Raji (cell line): ENCODE data around the gene SUPV3L1.

ENCODE experiments used
- POLR2A ChIP-seq: IDR thresholded peaks from 2 replicates; pipeline ENCODE4 v1.6.1; 2011; ENCODE audit warnings: low read depth, low read length, control low read depth; ENCODE audit not compliant: insufficient read depth

Gene SUPV3L1

DNA sequence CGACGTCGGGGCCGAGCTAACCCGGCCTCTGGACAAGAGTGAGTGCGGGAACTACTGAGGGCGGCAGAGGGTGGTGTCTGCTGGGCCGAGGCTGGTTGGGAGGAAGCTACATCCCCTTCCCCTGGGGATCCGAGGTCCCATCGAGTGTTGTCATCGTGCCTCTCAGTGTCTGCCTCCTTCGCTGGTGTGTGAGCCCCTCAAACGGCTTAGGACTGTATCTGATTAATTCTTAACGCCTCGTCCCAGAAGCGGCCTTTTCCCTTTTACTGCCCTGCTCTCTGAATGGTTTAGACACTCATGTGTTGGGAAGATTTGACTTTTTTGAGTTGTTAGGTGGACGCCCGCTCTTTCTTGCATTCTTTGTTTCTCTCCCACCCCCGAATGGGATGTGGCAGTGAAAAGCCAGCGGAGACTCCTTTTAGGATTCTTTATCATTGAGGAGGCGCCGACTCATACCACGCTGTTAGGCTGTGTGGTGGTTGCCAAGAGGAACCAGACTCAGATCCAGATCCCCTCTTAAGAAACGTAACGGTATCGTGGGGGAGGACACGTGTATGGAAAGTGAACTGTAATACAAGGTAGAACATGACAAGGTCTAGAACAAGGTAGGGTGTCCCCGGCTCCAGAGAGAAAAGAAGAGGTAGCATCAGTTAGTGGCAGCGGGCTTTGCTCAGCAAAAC is 631 bp downstream of the SUPV3L1 start:
- TF ChIP-seq POLR2A, result no peak

DNA sequence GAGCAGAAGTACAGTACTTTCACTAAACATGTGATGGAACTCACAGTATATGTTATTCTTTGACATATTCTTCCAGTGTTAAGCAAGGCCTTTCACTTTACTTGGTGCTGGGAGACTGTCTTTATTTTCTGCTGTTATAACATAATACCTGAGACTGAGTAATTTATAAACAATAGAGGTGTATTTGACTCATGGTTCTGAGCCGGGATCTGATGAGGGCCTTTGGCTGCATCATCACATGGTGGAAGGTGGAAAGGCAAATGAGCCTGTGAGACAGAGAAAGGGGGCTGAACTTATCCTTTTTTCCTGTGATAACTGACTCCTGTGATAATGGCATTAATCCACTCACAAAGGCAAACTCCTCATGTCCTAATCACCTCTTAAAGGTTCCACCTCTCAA is 1.4 kb downstream of the SUPV3L1 start:
- no peak for TF ChIP-seq POLR2A

DNA sequence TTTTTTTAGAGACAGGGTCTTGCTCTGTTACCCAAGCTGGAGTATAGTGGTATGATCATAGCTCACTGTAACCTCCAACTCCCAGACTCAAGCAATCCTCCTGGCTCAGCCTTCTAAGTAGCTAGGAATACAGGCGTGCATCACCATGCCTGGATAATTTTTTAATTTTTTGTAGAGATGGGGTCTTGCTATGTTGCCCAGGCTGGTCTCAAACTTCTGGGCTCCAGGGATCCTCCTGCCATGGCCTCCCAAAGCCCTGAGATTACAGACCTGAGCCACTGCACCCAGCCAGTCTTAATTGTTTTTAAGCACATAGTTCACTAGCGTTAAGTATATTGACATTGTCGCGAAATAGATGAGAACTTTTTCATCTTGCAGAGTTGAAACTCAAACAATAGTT is 2.0 kb downstream of the SUPV3L1 start:
- no peak for TF ChIP-seq POLR2A

DNA sequence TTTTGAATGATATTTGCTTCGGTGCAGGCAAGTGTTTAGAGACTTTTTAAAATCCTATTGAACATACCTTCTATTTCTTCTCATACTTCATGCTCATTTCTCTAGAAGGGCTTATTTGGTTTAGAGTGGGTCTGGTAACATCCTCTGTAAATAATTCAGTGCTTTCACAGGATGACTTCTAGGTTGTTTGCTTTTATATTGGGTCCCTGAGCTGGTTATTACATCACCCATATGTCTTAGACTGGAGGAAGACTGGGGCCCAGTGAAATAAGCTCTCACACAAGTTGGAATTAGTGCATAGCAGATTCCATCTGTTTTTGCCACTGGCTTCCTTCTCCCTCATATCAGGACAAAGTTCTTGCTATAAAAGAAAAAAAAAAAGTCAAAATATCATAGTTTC is 6.5 kb downstream of the SUPV3L1 start:
- TF ChIP-seq POLR2A, result no peak

DNA sequence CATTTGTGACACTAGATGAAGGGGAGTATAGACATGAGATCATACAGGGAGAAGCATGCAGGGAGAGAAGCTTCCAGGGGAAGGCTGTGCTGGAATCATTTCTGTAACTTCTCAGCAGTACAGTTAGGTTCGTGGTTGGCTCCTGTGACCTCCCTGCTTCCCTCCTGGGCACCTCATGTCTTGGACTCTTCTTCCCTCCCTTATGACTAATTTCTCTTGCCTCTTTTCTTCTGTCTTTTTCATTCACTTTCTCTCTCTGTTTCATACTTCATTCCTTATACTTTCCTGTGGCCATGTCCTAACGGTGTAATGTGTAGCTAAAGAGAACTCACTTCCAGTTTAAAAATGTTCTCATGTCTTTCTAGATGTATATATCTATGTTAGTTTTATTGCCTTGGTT is 21.0 kb downstream of the SUPV3L1 start:
- no peak for TF ChIP-seq POLR2A

DNA sequence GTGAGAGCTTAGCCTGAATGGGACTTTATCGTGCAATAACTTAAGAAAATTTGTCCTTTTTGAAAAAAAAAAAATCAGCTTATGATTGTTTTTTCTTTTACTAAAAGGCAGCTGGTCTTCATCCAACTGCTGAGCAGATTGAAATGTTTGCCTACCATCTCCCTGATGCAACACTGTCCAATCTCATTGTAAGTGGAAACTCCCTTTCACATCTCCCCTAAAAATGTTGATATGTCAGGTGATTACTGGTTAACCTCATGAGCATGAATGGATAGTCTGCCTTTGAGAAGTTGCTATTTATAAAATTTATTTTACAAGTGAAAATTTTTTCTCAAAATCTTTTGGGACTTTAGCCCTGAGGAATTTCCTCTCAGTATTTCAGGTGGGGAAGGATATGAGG is 22.3 kb downstream of the SUPV3L1 start:
- no peak for TF ChIP-seq POLR2A

DNA sequence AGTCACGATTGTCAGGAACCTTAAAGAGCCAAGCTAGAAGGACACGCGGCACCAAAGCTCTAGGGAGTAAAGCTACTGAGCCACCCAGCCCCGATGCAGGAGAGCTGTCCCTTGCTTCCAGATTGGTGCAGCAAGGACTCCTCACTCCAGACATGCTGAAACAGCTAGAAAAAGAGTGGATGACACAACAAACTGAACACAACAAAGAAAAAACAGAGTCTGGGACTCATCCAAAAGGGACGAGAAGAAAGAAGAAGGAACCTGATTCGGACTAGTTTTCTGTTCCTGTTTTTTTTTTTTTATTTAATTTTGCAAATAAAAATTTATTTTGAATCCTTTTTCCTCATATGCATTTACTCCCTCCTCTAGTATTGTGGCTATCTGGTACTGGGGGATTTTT is 28.7 kb downstream of the SUPV3L1 start:
- TF ChIP-seq POLR2A, result no peak

DNA sequence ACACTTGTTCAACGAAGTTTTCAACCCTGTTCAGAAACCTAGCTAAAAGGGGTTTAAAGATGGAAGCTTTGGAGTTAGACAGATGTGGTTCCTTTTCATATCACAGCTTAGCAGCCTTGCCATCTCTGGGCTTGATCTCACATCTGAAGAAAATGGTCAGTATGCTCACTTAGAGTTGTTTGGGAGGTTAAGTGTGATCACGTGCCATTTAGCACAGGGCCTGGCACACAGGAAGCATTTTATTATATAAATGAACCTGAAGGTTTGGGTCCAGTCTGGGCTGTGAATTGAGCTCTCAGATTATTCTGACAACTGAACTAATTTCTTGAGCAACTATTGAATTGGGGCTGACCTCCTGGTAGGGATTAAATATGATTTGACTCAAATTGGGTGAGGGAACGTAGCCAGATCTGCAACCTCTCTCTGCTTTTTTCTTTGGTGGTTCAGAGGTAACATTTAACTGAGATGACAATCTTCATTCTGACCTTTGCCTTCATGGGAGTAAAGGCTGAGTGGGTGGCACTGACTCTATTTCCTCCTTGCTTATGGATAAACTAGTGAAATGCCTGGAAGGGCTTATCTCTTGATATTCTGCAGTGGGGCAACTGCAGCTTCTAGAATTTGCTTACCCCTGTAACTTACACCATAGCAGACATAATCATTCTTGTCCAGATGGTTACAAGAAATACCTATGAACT is 29.9 kb downstream of the SUPV3L1 start:
- TF ChIP-seq POLR2A, result no peak

DNA sequence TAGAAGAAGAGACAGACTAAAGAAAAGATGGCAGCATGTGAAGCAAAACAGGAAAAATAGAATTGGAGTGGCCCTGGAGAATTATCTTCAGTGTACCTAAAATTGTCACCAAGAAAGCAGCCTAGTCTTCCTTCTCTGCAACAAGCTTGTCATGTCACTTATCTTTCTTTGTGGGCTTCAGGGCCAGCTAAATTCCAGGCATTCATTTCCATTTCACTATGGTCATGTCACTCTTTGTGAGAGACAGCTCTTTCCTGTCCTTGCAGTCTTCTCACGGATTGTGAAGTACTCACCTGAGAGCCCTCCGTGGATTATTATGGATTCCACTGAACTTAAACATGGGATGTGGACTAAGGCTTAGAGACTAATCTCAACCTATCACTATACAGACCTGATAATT is 31.1 kb downstream of the SUPV3L1 start:
- TF ChIP-seq POLR2A, result no peak

DNA sequence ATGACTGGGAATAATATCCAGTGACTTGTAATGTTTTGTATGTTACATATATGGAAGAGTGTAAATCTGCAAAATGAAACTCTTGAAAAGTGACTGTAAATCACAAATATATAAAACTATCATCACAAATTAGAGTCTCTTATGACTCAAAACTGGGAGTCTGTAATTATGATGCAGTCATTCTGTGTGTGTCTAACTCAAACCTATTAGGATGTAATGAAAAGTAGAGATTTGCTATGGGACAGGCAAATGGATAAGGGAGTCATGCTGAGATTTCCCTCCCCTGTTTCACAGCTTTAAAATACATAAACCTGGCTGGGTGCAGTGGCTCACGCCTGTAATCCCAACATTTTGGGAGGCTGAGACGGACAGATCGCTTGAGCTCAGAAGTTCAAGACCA is 31.5 kb downstream of the SUPV3L1 start:
- TF ChIP-seq POLR2A, result no peak

DNA sequence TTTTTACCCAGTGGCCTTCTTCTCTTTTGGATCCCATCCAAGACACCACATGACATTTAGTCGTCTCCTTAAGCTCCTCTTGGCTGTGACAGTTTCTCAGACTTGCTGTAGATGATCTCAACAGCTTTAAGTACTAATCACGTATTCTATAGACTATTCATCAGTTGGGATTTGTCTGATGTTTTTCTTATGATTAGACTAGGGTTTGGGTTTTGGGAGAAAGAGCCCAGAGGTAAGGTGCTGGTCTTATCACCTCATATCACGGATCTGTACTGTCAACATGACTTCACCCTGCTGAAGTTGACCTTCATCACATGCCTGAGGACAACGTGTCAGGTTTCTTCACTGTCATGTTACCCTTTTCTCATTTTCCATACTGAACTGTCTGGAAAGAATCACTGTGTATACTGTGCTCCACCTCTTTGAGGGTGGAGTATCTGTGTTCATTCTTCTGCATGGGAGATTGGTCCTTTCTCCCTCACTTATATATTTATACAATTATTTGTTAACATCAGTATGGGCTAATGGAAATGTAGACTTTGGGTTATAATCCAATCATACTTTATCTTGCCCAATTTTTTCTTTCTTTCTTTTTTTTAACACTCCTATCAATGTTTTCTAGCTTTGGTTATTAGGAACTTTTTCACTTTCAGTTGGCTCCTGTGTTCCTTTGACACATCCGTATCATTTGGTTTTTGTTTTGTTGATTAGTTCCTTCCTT is 33.7 kb downstream of the SUPV3L1 start:
- TF ChIP-seq POLR2A, result no peak

DNA sequence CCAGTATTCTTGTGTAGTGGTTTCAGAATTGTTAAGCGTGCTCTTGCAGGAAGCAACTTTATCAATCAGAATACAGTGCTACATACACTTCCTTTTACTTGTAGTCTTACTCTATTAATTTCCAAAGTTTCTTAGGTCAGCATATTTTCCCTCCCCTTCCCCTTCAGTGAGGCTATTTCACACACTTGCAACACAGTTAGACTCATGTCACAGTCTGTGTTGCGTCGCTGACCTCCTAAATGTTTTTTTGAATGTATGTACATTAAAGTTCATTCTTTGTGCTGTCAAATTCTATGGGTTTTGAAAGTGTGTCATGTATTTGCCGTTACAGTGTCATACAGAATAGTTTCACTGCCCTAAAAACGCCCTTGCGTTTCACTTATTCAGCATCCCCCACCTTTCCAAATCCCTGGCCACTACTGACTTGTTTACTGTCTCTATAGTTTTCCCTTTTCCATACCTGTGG is 34.7 kb downstream of the SUPV3L1 start:
- no peak for TF ChIP-seq POLR2A

DNA sequence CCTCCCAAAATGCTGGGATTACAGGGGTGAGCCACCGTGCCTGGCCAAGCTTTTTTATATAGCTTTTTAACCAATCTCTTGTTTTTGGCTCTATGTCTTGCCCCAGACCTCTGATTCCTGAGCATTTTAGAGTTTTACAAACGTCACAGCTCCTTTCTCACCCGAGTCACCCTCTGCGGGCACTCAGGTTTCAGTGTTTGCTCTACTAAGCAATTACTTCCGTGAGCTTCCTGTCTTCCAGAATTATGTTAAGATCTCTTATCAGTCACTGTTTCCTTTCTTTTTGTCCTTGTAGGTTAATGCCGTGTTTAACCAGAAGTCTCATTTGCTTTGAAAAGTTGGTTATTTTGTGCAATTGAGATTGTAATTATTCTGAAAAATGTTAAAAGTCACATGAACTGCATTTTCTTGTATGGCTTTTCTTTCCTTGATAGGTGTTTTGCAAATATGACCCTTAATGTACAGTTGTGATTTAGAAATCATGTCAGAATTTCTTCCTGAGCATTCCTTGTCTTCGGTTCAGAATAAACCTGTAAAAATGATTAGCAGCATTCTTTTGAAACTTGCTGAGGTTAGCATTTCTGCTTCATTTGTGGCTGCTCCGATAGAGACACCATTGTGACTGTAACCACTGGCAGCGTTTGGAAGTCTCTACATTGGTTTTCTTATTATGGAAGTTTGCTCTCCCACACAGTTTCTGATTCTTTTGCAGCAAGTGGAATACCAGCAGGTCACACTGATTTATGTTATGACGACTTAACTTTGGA is 35.6 kb downstream of the SUPV3L1 start:
- no peak for TF ChIP-seq POLR2A

DNA sequence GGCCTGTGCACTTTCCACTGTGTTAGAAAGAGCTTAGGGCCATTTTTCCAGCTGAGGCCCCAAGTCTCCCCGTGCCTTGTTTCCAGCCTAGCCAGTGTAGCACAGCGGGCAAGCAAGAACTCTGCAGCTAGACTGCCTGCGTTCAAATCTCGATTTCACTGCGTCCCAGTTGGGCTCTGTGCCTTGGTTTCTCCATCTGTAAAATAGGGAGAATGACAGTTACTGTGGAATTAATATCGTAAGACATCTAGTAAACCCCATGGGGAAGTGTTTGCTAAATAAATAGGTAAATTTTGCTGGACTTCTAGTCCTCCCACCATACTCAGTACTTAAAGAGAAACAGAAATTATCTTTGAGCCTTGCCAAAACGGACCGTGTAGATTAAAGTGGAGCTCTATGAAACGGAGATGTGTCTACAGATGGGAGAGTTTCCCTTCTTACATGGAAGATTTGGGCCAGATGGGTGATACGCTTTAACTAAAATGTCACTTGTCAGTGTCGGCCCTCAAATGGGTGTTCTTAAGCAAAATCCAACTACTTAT is 36.6 kb downstream of the SUPV3L1 start:
- no peak for TF ChIP-seq POLR2A

DNA sequence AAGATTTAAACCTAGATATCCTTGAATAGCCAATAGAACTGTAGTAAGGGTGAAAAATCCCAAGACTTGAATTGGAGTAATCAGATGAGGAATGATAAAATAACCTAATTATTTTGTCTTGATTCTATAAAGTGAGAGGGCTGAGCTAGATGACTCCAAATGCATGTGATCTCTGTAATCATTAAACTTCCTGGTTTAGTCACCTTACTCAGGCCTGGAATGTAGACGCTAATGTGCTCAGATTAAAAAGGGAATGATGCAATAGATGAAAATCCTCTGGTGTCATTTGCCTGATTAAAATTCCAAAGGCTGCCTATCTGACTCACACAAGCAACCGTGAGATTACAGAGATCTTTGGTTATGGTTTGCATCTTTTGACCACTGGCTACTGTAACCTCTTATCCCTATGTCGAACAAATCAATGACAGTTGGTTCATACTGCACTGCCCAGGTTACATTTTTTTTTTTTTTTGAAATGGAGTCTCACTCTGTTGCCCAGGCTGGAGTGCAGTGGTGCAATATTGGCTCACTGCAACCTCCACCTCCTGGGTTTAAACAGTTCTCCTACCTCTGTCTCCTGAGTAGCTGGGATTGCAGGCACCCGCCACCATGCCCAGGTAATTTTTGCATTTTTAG is 37.2 kb downstream of the SUPV3L1 start:
- no peak for TF ChIP-seq POLR2A

DNA sequence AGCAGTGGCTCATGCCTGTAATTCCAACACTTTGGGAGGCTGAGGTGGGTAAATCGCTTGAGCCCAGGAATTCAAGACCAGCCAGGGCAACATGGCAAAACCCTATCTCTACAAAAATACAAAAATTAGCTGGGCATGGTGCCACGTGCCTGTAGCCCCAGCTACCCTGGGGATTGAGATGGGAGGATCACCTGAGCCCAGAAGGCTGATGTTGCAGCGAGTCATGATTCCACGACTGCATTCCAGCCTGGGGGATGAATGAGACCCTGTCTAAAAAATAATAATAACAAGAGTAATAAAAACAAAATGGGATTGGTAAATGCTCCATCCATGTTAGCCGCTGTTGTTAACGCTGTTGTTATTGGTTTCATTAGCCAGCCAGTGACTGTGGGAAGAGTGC is 38.8 kb downstream of the SUPV3L1 start:
- TF ChIP-seq POLR2A, result no peak
